ENCODE measurements around the gene BLM.

The BLM gene

GRCh38 chr15:90694987-90695386, 22.2 kb upstream of the BLM start:
- no peak overlapping the region for H3K4me3 ChIP-seq (ENCODE audit: low read length)
- no peak for TF ChIP-seq CTCF (IDR thresholded peaks at IDR 0.05; ENCODE audit: insufficient read depth, low read depth, low read length, missing control alignments)
- no peak for DNase-seq (ENCODE audit: low read depth)

- no peak for DNase-seq (ENCODE audit: low read depth)
- no peak overlapping the region for H3K4me3 ChIP-seq (ENCODE audit: low read length)
- no peak for TF ChIP-seq CTCF (IDR thresholded peaks at IDR 0.05; ENCODE audit: insufficient read depth, low read depth, low read length, missing control alignments)
Measured at GRCh38 chr15:90697175-90697574, 20.0 kb upstream of the BLM start.

GRCh38 chr15:90698629-90699028, 18.5 kb upstream of the BLM start:
- no peak overlapping the region for H3K4me3 ChIP-seq (ENCODE audit: low read length)
- DNase-seq (ENCODE audit: low read depth), result no peak
- no peak for TF ChIP-seq CTCF (IDR thresholded peaks at IDR 0.05; ENCODE audit: insufficient read depth, low read depth, low read length, missing control alignments)

GRCh38 chr15:90701048-90701447, 16.1 kb upstream of the BLM start:
- no peak for DNase-seq (ENCODE audit: low read depth)
- H3K4me3 ChIP-seq (ENCODE audit: low read length), result no peak overlapping the region
- no peak for TF ChIP-seq CTCF (IDR thresholded peaks at IDR 0.05; ENCODE audit: insufficient read depth, low read depth, low read length, missing control alignments)

- TF ChIP-seq CTCF (IDR thresholded peaks at IDR 0.05; ENCODE audit: insufficient read depth, low read depth, low read length, missing control alignments), result no peak
Measured at GRCh38 chr15:90701880-90702630, 15.1 kb upstream of the BLM start.

GRCh38 chr15:90703455-90703854, 13.7 kb upstream of the BLM start:
- H3K4me3 ChIP-seq (ENCODE audit: low read length), result no peak overlapping the region
- TF ChIP-seq CTCF (IDR thresholded peaks at IDR 0.05; ENCODE audit: insufficient read depth, low read depth, low read length, missing control alignments), result no peak
- DNase-seq (ENCODE audit: low read depth), result no peak

More at GRCh38 chr15:90701880-90702630, 15.1 kb upstream of the BLM start:
- DNase-seq (ENCODE audit: low read depth), result no peak
- H3K4me3 ChIP-seq (ENCODE audit: low read length), result no peak overlapping the region

- TF ChIP-seq CTCF (IDR thresholded peaks at IDR 0.05; ENCODE audit: insufficient read depth, low read depth, low read length, missing control alignments), result no peak
- no peak for DNase-seq (ENCODE audit: low read depth)
- H3K4me3 ChIP-seq (ENCODE audit: low read length), result no peak overlapping the region
Measured at GRCh38 chr15:90705212-90705611, 11.9 kb upstream of the BLM start.
